Activated naive CD4-positive, alpha-beta T cell treated with anti-CD3 and anti-CD28 coated beads, Interleukin-2, amount 50 U/mL, for 16 hours (primary cell): ENCODE results near the gene LCE4A.
"Not testable (repeated sequence)": the region's sequence is repeated elsewhere in the genome, so short reads cannot be mapped to it uniquely, and the experiment has no call there.

ENCODE experiments used
- DNase-seq: peaks from one replicate; pipeline ENCODE4 v3.0.0-alpha.2; 2020

The LCE4A gene

DNA sequence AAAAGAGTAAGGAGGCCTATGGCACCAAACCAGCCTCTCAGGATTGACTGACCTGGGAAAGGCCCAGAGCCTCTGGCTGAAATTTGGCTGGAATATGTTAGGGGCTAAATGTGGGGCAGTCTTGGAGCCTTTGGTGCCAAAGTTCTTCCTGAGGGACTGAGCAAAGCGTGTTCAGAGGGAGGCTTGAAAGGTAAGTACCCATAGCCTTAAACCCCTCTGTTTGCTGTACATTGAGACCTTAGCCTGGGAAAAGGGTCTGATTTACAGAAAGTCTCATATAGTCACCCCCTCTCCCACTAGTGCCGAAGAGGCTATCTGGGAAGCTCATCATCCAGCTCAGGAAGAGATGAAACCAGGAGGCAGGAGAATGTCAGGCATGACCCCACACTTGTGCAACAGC is at the start of gene LCE4A:
TSS of gene LCE4A (plus strand) at position 301 of the 400 bp plus-strand sequence. CDS start 916 bp downstream, outside the sequence.
- DNase-seq, result no peak

- no peak for DNase-seq
Measured at GRCh38 chr1:152658649-152659048, 49.3 kb upstream of the LCE4A start.

DNA sequence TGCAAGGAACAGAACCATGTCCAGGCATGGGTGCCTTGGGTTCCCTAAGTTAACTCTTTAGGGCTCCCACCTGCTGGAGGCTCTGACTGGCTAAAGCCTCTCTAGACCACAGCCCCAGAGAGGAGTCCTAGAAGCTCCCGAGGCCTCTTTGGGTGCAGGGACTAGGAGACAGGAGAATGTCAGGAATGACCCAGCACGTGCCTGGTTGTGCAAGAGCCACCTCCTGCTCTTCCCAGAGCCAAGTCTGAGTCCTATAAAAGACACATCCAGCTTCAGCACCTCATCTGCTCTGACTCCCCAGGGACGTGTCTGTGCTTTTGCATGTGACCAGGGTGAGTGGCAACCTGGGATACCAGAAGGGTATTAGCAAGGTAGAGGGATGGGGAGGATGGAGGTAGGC is 44.9 kb upstream of the LCE4A start, which contains the start of gene LCE2D:
TSS of gene LCE2D (plus strand) at position 283 of the 400 bp plus-strand sequence. CDS start 726 bp downstream, outside the sequence.
- no peak for DNase-seq

DNA sequence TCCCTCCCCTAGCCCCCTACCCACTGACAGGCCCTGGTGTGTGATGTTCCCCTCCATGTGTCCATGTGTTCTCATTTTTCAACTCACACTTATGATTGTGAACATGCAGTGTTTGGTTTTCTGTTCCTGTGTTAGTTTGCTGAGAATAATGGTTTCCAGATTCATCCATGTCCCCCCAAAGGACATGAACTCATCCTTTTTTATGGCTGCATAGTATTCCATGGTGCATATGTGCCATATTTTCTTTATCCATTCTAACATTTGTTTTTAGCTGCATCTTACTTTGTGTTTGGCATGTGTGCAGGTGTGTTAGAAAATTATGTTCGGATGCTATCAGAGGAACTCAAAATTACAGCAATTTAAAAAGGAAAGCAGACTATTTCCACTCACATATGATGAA is 41.8 kb upstream of the LCE4A start:
- not testable (repeated sequence) for DNase-seq

- DNase-seq, result no peak
Measured at GRCh38 chr1:152667648-152668047, 40.3 kb upstream of the LCE4A start.

- no peak for DNase-seq
Measured at GRCh38 chr1:152673016-152673415, 34.9 kb upstream of the LCE4A start.

GRCh38 chr1:152674983-152675382 is 33.0 kb upstream of the LCE4A start, which contains the start of gene LCE2C:
TSS of gene LCE2C (plus strand) at chr1:152675279. CDS start at chr1:152676016, 737 bp downstream.
- DNase-seq, result not testable (repeated sequence)

- DNase-seq, result no peak
Measured at GRCh38 chr1:152679459-152679858, 28.5 kb upstream of the LCE4A start.

GRCh38 chr1:152681616-152682015 is 26.3 kb upstream of the LCE4A start:
- no peak for DNase-seq

DNA sequence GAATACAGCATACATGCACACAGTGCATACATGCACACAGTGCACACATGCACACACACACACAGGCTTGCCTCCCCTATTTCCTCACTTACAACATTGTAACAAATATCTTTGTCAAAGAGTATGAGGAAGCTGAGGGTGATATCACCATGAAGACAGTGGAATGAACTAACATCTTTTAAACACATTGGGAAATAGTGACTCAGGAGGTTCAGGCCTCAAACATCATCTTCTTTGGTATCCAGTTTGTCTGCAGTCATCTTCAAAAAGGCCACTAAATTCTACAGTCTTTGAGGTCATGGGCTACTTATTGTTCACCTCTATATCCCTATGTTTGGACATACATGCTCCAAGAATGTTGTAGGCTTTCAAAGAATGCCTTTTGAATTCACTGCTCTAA is 24.1 kb upstream of the LCE4A start:
- no peak for DNase-seq

- DNase-seq, result not testable (repeated sequence)
Measured at GRCh38 chr1:152685823-152686222, 22.1 kb upstream of the LCE4A start, which contains the start of gene LCE2B. TSS of gene LCE2B (plus strand) at chr1:152686123. CDS start at chr1:152686844, 721 bp downstream.

GRCh38 chr1:152697701-152698600 is 10.0 kb upstream of the LCE4A start, which contains the start of gene LCE2A:
TSS of gene LCE2A (plus strand) at chr1:152698345. CDS start at chr1:152698902, 557 bp downstream.
- DNase-seq, result no peak

- DNase-seq, result no peak
Measured at GRCh38 chr1:152699746-152700145, 8.2 kb upstream of the LCE4A start.

- no peak for DNase-seq
Measured at GRCh38 chr1:152718238-152718637, 10.3 kb downstream of the LCE4A start.

GRCh38 chr1:152725261-152725660 is 17.3 kb downstream of the LCE4A start:
- DNase-seq, result no peak

GRCh38 chr1:152728986-152729385 is 21.0 kb downstream of the LCE4A start:
- no peak for DNase-seq

DNA sequence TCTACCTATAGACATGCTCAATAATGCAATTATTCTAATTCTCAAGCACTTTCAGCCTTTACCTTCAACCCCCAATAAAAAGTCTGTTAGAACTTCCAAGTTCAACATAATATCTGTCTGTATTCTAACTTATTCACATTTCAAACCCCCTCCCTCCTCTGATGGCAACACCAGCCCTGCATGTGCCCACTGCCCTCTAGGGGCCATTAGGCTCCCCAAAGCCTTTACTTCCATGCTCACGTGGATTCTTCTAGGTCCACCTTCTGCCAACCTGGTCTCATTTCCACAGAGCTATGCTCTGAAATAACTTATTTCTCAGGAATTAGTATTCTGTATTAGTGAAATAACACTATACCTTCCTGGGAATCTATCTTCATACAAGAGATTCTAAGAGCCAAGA is 27.7 kb downstream of the LCE4A start:
- no peak for DNase-seq

DNA sequence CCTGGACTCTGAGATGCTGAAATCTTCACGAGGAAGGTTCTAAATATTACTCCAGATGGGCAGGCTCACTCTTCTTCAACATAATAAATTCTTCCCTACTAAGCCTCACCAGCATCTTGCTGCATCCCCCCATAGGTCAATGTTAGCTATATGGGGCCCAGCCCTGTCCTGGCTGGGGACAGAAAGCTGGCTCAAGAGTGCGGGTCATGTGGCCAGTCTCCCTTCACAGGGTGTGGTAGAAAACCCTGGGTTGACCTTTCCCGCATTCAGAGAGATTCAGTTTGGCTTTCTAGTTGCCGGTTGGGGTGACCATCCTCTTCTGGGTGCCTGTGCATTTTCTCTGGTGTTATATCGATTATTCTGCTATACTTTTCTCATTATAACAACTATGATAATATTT is 30.0 kb downstream of the LCE4A start:
- no peak for DNase-seq

- DNase-seq, result no peak
Measured at GRCh38 chr1:152739841-152740240, 31.9 kb downstream of the LCE4A start.

DNA sequence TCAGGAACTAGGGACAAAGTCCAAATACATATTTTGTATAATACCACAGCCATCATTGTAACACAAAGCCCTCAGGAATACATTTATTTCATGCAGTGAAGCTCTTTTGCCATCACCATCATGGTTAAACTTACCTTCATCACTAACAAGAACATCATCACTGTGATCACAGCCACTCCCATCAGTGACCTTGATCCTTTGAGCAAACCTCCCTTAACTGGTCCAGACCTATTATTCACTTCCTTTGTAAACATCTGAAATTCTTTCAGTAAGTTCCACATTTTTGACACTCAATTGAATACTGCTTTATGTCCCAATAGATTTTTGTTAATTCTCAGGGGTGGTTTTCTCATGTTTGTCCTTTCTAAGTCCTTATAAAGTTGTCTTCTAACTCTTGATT is 33.7 kb downstream of the LCE4A start:
- DNase-seq, result no peak

DNA sequence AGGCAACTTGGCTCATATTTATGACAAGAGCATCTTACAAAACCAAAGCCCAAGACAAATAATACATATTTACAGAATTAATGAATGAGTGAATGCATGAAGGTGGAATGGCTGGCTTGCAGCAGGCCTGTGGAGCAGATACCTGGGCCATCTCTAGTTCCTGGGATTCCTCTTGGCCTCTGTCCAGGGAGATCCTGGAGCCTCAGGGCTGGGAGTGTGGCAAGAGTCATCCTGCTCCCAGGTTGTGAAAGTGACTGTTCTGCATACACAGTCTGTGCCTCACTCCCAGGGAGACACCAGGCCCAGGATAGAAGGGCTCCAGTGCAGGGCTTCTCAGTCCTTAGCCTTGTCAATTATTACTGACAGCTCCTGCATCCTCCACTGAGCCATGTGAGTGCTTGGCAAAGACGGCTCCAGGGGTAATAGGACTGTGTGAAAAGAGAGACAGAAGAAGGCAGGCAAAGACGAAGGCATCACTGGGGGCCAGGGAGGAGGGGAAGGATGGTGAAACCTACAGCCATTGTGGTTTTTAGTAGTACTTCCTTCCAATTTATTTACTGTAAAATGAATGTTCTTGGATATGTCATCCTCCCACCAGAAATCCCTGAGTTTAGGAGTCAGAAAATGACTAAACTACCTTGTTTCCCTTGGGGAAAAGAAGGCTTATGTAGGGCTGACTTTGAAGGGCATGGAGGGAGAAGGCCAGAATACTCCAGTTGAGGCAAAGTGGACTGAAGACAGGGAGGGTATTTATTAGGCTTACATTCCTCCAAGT is 35.6 kb downstream of the LCE4A start:
- no peak for DNase-seq

DNA sequence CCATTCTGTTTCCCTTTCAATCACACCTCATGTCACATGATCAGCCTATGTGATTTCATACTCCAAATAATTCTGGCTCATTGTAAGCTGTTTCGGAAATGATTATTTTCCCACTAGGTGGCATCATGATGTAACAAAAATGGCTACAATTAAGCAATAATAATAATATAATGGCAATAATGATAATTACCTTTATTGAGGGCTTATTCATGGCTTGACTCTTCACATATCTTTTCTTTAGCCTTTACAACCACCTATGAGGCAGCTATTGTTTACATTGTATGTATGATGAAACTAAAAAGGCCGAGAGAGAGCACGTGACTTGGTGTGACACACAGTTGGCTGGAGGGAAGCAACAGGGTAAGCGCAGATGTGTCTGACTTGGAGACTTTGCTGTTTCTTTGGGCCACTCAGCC is 37.3 kb downstream of the LCE4A start:
- no peak for DNase-seq

- no peak for DNase-seq
Measured at GRCh38 chr1:152745765-152746444, 37.9 kb downstream of the LCE4A start.
